GM19397 (cell line): ENCODE measurements around the gene DDX1.
"Not testable (repeated sequence)": the region's sequence is repeated elsewhere in the genome, so short reads cannot be mapped to it uniquely, and the experiment has no call there.

Source experiments
- ATAC-seq: cut with Tn5 transposase; IDR thresholded peaks from one replicate; pipeline ENCODE4 v1.9.1; 2021; ENCODE audit warnings: mild to moderate bottlenecking, moderate library complexity; ENCODE audit not compliant: unreplicated experiment

Gene DDX1

GRCh38 chr2:15594291-15595256 lies 2.9 kb downstream of the DDX1 start:
- no peak for ATAC-seq

- no peak for ATAC-seq
These were observed 3.8 kb downstream of the DDX1 start for GRCh38 chr2:15595342-15595905.

- no peak for ATAC-seq
These were observed 4.3 kb downstream of the DDX1 start for GRCh38 chr2:15595936-15596335.

- ATAC-seq, result no peak
These were observed 4.7 kb downstream of the DDX1 start for GRCh38 chr2:15596350-15596749.

- no peak for ATAC-seq
These were observed 5.3 kb downstream of the DDX1 start for GRCh38 chr2:15596968-15597367.

- ATAC-seq, result no peak
These were observed 8.3 kb downstream of the DDX1 start for GRCh38 chr2:15599994-15600393.

- ATAC-seq, result no peak
These were observed 10.0 kb downstream of the DDX1 start for GRCh38 chr2:15601681-15602080.

GRCh38 chr2:15602393-15602792 lies 10.7 kb downstream of the DDX1 start:
- ATAC-seq, result no peak

- ATAC-seq, result no peak
These were observed 11.5 kb downstream of the DDX1 start for GRCh38 chr2:15603044-15603765.

GRCh38 chr2:15603948-15604347 lies 12.3 kb downstream of the DDX1 start:
- ATAC-seq, result no peak

GRCh38 chr2:15605721-15606120 lies 14.1 kb downstream of the DDX1 start:
- no peak for ATAC-seq

GRCh38 chr2:15606481-15607441 lies 15.1 kb downstream of the DDX1 start:
- ATAC-seq, result no peak

GRCh38 chr2:15607709-15608391 lies 16.2 kb downstream of the DDX1 start:
- ATAC-seq, result no peak

- ATAC-seq, result no peak
These were observed 16.7 kb downstream of the DDX1 start for GRCh38 chr2:15608392-15608761.

- ATAC-seq, result no peak
These were observed 17.8 kb downstream of the DDX1 start for GRCh38 chr2:15609341-15610042.

- no peak for ATAC-seq
These were observed 18.8 kb downstream of the DDX1 start for GRCh38 chr2:15610430-15610952.

GRCh38 chr2:15612101-15612500 lies 20.4 kb downstream of the DDX1 start:
- not testable (repeated sequence) for ATAC-seq

GRCh38 chr2:15613736-15614429 lies 22.2 kb downstream of the DDX1 start:
- ATAC-seq, result no peak
